GM04503 (cell line): Measurements from ENCODE around the gene TNF.

Experiments
- DNase-seq: peaks from one replicate; pipeline ENCODE4 v3.0.0-alpha.2; 2012; ENCODE audit warnings: low read depth

TNF gene

DNA sequence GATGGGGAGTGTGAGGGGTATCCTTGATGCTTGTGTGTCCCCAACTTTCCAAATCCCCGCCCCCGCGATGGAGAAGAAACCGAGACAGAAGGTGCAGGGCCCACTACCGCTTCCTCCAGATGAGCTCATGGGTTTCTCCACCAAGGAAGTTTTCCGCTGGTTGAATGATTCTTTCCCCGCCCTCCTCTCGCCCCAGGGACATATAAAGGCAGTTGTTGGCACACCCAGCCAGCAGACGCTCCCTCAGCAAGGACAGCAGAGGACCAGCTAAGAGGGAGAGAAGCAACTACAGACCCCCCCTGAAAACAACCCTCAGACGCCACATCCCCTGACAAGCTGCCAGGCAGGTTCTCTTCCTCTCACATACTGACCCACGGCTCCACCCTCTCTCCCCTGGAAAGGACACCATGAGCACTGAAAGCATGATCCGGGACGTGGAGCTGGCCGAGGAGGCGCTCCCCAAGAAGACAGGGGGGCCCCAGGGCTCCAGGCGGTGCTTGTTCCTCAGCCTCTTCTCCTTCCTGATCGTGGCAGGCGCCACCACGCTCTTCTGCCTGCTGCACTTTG is at the start of gene TNF:
Gene TNF (plus strand): TSS at position 231 of the 567 bp plus-strand sequence. CDS start 177 bp downstream, at position 408.
- no peak for DNase-seq

DNA sequence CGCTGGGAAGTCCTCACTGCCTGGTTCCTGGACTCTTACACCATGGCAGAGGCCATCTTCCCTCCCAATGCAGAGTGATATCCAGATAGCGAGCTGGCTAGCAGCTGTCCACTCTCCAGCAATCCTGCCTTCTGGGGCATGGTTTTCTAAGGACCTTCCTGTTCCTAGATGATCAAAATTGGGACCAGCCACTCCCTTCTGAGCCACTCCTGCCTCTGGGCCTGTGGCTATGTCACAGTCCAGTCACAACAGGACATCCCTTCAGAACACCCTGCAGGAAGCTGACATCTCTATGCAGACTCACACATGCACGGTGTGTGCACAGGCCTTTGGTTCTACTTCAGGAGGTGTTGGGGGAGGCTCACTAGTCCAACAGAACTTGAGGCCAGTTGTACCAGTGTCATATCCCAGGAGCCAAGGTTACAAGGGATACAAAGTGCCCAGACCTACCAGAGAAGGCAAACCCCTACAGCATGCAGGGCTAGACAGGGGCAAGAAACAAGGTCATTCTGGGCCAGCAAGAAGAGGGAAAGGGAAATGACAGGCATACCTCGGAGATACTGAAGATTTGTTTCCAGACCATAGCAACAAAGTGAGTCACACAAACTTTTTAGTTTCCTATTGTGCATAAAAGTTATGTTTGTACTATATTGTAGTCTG is 49.3 kb upstream of the TNF start:
- peak; percentile 42 for DNase-seq

DNA sequence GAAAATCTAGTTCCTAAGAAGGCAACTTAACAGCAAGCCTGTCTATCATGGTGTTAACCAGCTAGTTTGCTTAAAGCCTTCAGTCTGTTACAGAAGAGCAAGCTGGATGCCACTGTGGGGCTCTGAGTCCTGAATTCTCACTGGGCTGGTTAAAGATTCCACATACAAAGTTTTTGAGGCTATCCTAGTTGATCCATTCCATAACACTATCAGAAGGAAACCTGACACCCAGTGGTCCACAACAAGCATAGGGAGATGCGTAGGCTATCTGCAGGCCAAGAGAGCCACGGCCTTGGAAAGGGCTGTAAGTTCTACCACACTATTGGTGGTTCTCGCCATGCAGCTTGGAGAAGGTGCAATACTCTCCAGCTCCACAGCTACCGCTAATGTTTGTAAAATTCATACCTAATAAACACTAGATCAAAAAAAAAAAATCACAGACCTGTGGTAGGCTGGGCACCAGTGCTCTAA is 47.0 kb upstream of the TNF start:
- no peak for DNase-seq

GRCh38 chr6:31528821-31529328 is 46.5 kb upstream of the TNF start, which contains the start of gene MCCD1:
TSS of gene MCCD1 (plus strand) at chr6:31528962. CDS start at chr6:31529015, 53 bp downstream.
- DNase-seq, result no peak

DNA sequence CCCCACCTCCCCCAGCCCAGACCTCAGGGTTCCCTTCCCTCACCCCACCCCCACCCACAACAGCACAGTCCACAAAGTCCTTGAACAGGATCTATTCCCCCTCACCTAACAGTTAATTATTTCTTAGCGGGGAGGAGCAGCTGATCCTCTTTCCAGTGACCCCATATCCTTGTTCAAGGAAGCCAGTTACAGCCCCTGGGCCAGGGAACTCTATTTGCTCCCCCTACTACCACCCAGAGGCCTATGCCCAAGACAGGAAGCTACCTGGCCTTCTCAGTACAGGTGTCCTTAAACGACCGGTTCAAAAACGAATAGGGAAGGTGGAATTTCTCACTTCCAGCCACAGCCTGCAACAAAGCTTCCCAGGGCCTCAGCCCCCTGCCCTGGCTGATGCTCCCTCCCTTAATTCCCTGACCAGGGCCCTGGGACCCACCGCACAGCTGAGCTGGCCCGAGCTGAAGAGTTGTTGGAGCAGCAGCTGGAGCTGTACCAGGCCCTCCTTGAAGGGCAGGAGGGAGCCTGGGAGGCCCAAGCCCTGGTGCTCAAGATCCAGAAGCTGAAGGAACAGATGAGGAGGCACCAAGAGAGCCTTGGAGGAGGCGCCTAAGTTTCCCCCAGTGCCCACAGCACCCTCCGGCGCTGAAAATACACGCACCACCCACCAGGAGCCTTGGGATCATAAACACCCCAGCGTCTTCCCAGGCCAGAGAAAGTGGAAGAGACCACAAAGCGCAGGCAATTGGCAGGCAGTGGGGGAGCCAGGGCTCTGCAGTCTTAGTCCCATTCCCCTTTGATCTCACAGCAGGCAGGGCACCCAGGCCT is 45.8 kb upstream of the TNF start:
- DNase-seq, result no peak

GRCh38 chr6:31530659-31531058 is 44.7 kb upstream of the TNF start:
- DNase-seq, result no peak

- DNase-seq, result no peak
Observed at GRCh38 chr6:31531162-31531561, 44.2 kb upstream of the TNF start.

DNA sequence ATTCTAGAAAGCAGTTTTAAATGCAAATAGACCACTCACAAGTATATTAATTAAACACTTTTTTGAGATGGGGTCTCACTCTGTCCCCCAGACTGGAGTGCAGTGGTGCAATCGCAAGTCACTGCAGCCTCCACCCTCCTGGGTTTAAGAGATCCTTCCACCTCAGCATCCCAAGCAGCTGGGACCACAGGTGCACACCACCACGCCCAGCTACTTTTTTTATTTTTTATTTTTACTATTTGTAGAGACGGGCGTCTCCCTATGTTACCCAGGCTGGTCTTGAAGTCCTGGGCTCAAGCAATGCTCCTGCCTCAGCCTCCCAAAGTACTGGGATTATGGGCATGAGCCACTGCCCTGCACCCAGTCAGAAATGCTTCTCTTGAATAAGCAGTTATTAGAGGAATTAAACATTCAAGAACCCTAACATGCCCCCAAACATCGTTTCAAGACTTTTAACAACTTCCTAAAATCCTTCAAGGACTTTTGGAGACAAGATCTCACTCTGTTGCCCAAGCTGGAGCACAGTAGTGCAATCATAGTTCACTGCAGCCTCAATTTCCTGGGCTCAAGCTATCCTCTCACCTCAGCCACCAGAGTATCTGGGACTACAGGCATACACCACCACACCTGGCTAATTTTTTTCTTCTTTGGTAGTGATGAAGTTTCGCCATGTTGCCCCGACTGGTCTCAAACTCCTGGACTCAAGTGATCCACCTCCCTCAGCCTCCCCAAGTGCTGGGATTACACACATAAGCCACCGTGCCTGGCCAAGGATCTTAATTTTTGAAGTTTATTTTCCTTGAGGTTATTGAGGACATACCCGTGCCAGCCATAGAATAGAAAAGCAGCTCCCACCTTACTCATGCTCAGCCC is 43.4 kb upstream of the TNF start:
- DNase-seq, result no peak

DNA sequence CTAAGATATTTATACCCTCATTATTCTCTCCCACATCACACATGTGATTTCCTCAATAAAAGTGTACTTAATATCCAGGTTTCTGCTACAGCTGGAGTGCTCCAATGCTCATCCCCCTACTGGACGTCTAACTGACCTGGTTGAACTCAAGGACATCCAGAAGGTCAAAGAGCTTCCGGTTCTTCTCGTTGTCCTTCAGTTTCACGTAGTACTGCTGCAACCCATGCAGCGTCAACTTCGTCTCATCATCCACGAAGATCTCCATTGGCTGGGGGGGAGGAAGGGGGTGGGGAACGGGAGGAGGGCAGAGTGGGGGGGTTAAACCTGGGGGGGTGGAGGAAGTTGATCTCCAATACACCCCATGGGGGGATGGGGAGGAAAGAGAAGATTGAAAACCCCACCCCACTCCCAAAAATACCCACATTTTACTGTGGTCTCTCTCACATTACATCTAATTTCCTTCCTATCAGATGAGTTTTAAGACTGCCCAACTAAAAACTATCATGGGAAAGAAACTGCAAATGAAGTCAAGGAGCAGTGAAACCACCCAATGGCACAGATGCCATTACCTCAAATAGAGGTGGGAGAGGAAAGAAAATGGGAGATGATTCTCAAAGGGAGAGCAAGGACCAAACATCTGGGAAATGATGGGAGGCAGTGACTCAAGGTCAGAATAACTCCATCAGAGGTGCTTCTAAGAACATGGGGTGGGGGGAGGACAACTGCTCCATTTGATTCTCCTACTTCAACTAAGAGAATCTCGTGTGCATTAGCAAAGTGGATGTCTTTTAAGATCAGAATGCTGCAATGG is 42.5 kb upstream of the TNF start:
- DNase-seq, result no peak

DNA sequence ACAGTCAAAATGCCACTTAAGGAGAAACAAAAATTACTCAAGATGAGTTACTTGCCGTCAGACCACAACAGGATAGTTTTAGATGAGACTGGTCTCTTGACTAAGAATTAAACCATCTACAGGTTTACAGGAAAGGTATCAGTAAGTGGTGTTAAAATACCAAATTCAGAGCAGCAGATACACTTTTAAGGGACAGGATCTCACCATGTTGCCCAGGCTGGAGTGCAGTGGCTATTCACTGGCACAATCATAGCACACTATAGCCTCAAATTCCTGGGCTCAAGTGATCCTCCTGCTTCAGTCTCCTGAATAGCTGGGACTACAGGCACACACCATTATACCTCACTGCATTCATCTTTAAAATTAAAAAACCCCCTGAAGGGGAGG is 41.9 kb upstream of the TNF start:
- DNase-seq, result no peak

DNA sequence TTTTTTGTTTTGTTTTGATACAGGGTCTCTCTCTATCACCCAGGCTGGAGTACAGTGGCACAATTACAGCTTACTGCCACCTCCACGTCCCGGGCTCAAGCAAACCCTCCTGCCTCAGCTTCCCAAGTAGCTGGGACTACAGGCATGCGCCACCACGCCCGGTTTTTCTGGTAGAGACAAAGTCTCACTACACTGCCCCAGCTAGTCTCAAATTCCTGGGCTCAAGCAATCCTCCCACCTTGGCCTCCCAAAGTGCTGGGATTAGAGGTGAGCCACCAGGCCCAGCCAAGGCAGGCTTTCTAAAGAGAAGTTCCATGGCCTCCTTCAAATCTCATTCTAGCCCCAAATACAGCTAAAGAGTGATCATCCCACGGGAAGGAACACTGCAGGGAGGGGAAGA is 41.4 kb upstream of the TNF start:
- DNase-seq, result no peak

DNA sequence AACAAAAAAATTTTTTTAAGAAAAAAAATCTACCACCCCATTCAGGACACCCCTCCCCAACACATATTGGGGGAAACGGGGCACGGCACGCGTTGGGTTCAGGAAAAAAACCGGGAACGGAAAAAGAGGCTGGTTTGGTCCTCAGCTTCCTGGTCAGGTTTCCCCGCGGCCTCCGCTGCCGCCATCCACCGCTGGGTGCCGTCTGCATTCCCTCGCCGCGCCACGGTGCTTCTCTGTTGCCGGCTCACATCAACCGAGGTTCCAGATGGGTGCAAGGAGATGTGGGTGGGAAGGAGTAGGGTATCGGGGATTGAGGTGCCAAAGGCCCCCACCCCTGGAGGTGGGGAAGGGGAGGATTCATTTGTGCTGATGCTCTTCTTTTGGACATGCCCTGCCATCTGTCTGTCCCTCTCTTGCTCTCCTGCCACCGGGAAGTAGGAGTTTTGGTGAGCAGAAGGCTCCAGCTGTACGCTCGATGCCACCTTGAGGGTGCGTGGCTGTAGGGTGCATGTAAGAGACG is 40.8 kb upstream of the TNF start:
- DNase-seq, result no peak

DNA sequence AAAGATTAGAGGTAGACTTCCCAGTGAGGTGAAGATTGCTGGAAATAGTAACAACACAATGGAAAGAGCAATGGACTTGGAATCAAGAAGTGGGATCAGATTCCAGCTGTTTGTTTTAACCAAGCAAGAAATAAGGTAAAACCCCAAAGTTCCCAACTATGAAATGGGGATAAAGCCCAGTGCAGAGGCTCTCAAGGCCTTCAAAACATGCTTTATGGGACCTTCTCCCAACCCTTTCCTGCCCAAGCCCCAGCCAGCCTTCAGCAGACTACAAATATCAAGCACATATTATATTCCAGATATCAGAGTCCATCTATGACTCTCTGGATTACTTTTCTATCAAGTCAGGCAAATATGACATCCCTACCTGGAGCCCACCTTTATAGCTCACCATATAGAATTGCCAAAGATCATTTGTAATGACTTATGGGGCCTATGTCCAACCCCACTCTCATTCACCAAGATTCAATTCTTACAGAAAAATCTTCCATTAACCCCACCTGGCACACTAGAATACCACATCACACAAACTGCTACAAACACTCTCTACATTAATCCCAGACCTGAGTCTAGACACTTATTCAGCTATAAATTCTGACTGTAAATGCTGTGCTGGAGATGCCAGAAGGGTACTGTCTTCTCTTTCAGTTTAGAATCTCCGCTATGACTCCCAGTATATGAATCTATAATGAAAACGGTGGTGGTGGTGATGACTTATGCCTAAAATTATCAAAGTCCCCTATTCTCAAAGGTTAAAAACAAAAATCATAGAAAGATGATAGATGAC is 39.6 kb upstream of the TNF start:
- DNase-seq, result no peak

GRCh38 chr6:31538805-31539400 is 36.5 kb upstream of the TNF start:
- no peak for DNase-seq

DNA sequence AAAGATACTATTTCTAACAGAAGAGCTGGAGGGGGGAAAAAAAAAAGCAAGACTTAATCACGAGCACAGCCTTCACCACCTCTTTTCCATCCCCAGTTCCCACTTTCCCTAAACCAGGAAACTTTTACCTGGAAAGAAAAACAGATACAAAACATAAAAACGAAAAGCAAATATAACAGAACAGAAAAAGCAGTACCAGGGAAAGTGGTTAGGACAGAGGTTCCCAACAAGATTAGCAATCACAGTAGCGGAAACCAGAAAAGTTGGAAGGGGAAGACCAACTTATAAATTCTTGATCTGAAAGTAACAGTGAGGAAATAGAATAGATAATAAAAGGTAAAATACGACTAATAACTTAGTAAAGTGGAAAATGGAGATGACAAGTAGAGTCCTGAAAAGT is 34.7 kb upstream of the TNF start:
- DNase-seq, result no peak

DNA sequence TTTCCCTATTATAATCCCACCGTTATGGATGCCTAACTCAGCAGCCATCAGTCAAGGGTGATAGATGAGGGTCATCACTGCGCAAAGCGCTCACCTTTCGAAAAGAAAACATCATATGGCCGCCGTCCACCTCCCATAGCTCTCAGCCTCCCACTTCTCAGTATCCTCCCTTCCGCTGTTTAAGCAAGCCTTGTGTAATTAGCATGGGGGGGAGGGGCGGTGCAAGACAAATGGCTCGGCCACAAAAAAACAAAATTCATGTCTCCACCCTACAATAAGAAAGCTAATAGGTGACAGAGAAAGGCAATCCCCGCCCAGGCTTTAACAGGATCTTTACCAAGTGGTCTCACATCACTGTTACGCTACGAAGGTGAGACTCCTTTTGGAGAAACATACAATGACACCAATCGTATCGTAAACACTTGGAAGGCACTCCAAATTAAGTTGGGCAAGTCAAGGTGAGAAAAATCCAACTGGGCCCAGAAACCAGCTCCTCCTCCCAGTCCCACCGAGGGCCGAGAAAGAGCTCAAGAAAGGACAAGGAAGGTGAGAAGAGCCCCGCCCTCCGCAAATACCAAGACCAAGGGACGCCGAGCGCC is 34.2 kb upstream of the TNF start:
- no peak for DNase-seq

DNA sequence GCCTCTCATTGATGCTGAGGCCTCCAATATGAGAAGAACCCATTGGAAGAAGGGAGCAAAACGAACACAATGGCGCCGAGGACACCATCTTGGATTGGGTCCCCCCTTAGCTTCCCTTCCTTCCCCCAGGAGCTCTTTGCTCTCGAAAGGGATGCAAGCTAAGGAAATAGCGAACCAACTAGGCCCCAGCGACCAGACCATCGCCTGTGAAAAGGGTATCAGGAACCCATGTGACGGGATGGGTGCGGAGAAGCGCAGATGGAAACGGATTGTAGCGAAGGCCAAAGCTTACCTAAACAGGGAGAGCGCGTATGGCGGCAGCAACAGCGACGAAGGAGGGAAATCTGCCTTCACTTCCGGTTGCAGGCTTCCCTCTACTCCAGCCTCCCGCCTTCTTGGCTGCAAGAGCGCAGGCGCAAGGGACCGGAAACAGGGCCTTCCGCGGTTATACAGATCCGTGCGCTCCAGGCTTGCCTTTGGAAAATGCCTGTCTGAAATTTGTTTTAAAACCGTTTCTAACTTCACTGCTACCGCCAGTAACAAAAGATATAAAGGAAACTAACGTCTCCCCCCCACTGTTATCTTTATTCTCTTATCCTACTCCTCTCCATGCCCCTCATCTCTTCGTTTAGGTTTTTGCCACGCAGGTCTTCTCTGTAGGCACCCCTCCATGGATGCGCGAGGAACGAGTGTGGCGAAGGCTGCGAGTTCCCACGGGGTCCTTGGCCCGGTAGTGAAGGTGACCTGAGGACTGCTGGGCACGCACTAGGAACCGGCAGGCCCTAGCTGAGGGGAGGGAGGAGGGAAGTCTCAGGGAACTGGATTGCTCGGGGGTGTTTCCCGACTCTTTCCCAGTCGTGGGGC is 33.5 kb upstream of the TNF start, which contains the start of gene DDX39B:
Gene DDX39B (minus strand): TSS at position 346 of the 864 bp plus-strand sequence. CDS start 1,471 bp downstream, outside the sequence.
- peak; percentile 82 for DNase-seq

- DNase-seq, result no peak
Observed at GRCh38 chr6:31543639-31544038, 31.7 kb upstream of the TNF start.
